GM19193 (cell line): ENCODE data around the gene ACSM2A.
"Not testable (repeated sequence)": the region's sequence is repeated elsewhere in the genome, so short reads cannot be mapped to it uniquely, and the experiment has no call there.

Experiments used
- POLR2A ChIP-seq: IDR thresholded peaks from 4 replicates; pipeline ENCODE4 v1.6.1; 2011; ENCODE audit not compliant: insufficient read depth, insufficient read length; ENCODE audit errors: extremely low read depth

Gene ACSM2A, protein sequence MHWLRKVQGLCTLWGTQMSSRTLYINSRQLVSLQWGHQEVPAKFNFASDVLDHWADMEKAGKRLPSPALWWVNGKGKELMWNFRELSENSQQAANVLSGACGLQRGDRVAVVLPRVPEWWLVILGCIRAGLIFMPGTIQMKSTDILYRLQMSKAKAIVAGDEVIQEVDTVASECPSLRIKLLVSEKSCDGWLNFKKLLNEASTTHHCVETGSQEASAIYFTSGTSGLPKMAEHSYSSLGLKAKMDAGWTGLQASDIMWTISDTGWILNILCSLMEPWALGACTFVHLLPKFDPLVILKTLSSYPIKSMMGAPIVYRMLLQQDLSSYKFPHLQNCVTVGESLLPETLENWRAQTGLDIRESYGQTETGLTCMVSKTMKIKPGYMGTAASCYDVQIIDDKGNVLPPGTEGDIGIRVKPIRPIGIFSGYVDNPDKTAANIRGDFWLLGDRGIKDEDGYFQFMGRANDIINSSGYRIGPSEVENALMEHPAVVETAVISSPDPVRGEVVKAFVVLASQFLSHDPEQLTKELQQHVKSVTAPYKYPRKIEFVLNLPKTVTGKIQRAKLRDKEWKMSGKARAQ

DNA sequence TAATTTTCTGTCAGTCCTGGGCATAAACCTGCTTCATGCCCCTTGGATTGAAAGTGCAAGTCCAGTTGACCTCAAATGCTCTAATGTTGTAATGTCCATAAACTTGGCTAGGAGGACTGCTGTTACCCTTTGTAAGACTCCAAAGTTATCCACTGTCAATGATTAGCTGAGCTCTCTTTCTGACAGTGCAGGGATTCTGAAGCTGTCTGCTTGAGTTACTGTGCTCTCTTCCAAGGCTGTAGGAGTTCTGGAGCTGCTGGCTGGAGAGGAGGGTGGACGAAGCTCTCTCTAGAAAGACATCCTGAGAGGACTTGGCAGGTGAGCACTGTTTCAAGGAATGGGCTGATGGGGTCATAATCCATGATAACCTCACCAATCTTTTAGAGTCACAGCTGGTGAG lies at the start of gene ACSM2A:
Gene ACSM2A (plus strand): TSS at position 158 of the 400 bp plus-strand sequence. CDS start 8,594 bp downstream, outside the sequence.
- not testable (repeated sequence) for TF ChIP-seq POLR2A

DNA sequence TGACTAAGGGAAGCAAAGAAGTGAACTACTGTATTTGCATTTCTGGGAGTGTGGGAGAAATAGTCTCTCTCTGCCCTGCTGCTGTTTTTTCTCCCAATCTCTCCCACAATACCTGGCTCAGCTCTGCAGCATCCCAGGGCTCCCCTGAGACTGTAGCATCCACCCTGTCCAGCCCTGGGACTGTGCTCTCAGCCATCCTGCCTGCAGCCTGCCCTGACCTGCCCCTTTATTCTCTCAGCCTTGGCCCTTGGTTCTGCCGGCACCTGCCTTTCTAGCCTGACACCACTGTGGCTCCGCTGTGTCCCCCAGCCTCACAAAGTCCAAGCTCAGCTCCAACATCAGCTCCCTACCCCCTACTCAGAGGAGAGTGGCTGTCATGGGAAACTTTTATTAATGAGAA lies 48.7 kb upstream of the ACSM2A start:
- TF ChIP-seq POLR2A, result no peak

DNA sequence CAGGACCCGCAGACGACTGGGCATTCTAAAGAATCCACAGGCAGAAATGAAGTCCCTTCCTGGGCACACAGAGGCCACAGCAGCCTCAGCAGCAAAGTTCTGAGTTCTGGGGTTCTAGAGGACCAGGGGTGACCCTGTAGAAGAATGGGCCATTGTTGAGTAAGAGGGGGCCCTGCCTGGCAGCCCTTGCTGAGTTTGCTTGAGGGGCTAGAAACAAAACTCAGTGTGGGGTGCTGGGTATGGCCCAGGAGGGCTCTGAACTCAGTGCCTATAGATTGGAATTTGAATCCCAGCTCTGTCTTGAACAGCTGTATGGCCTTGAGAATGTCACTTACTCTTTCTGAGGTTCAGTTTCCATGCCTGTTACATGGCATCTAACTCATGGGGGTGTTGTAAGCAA lies 46.7 kb upstream of the ACSM2A start, which contains the start of gene PDILT:
Gene PDILT (minus strand): TSS at position 101 of the 400 bp plus-strand sequence. CDS start 5,437 bp downstream, outside the sequence.
- no peak for TF ChIP-seq POLR2A

DNA sequence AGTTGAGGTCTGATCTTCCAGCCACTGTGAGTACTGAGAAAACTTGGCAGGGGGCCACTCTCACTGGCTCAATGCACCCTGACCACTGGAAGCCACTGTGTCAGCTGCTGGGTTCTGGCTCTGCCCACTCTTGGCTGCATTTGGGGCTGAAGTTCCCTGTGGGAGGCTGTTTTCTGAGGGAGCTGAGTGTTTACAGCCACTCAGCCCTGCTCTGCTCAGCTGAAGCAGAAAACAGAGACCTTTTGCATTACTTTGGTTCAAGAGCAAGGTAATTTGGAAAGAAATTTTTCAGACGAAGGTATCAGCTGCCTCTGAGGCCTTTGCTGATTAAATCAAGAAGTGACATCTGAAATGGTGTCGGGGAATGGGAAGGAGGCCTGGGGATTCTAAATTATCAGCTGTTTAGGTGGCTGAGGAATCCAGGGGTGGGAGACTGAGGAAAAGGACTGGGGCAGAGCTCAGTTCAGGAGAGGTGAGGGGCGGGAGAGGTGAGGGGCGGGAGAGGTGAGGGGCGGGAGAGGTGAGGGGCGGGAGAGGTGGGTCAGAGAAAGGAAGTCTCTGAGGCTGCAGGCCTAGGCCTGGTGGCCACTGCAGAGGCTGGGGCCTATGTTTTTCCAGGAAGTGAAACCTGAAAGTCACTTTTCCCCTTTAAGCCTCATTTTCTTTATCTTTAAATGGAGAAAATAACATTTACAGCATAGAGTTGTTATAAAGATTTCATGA lies 41.8 kb upstream of the ACSM2A start, which contains the start of gene ACSM5:
Gene ACSM5 (plus strand): TSS at position 137 of the 723 bp plus-strand sequence. CDS start 1,951 bp downstream, outside the sequence.
- TF ChIP-seq POLR2A, result no peak

DNA sequence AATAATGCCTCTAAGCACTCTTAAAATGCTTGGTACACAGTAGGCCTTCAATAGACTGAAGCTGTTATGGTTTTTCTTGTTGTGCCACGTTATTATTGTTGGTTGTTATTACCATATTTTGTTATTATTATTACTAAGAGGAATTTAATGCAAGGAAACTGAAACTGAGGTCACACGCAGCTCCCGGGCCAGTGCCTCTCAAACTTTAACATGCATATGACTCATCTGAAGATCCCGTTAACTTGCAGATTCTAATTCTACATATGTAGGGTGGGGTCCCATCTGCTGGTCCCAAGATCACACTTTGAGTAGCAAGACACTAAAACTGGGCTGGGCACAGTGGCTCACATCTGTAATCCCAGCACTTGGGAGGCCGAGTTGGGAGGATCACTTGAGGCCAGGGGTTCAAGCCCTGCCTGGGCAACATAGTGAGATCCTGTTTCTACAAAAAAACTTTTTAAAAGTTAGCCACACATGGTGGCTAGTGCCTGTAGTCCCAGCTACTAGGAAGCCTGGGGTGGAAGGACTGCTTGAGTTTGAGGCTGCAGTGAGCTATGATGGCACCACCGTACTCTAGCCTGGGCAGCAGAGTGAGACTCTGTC lies 41.1 kb upstream of the ACSM2A start:
- TF ChIP-seq POLR2A, result no peak

DNA sequence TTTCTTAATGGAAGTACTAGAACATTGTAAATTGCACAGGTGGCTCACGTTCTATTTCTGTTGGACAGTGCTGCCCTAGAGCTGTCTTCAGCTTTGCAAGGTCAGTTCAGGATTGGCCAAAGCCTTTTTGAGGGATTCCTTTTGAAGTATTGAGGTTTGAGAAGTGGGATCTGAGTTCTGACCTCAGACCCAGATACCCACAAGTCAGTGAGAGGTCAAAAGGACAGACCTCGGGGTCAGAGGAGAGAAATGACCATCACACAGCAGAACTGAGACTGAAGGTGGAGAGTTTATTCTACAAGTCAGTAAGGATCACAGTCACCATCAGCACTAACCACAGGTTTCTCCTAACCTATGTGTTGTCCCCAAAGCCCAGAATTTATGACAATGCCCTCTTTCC lies 40.3 kb upstream of the ACSM2A start:
- no peak for TF ChIP-seq POLR2A

DNA sequence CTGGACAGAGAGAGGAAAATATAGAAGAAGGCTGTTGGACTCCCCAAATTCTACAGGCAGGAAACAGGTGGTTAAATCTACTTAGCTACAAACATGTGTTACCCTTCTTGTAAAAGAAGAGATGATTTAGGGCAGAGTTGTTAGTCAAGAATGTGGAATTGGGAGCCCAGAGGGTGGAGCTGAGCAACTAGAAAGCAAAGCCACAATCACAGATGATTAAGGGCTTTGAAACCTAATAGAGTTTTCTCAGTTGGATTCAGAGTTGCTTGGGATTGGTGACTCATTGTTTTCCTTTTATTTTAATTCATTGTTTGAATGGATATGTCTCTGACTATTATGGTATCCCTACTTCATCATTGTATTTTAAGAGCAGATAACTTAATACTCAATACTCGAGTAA lies 35.8 kb upstream of the ACSM2A start:
- no peak for TF ChIP-seq POLR2A

DNA sequence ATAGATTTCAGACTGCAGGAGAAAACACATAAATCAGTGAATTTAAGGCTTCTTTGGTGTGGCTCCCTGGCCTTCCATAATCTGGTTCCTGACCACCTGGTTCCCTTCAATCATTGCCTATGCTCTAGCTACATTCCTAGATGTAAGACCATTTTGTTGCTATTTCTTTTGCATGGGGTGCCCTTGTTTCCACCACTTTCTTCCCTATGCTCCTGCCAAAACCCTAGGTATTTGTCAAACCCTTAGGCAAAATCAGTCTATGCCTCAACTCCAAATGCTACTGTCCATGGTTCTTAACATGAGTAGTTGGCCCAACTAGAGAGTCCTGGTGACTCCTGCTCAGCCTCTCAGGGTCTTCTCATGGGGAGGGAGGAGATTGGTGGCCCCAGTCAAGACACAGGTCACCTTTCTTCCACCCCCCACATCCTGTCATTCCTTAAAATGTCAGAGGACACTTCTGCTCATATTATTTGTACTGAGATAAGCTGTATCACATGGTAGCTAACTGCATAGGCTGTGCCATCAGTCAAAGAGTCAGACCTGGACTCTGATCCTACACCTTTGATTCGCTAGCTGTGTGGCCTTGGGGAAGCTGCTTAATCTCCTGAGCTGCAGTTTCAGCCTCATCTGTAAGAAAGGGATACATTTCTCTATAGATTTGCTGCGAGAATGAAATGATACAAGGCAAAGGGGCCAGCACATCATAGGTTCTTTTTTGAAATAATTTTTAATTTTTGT lies 27.0 kb upstream of the ACSM2A start:
- TF ChIP-seq POLR2A, result no peak

DNA sequence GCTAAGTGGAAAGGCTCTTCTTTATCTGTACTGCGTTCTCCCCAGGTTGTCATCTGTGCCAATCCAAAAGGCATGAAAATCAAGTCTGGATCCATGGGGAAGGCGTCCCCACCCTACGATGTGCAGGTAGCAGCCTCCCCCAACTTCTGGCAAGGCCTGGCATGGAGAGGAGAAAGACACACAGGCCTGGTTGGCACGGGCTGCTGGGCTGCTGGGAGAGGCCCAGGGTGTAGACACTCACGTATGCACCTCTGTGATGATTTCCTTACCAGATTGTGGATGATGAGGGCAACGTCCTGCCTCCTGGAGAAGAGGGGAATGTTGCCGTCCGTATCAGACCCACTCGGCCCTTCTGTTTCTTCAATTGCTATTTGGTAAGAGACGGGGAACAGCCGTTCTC lies 20.4 kb upstream of the ACSM2A start:
- TF ChIP-seq POLR2A, result no peak

DNA sequence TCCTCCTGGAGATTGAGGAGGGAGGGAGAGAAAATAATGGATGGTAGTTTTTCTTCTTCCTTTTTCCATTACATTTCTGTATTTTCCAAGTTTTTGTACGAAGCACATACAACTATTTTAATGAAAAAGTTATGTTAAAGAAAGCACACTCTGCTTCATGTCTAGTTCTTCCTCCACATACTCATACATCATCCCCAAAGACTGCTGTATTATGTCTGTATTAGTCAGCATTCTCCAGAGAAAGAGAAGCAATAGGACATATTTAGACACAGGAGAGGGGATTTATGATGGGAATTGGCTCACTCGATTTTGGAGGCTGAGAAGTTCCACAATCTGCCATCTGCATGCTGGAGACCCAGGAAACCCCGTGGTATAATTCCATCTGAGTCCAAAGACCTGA lies 10.1 kb upstream of the ACSM2A start:
- no peak for TF ChIP-seq POLR2A

DNA sequence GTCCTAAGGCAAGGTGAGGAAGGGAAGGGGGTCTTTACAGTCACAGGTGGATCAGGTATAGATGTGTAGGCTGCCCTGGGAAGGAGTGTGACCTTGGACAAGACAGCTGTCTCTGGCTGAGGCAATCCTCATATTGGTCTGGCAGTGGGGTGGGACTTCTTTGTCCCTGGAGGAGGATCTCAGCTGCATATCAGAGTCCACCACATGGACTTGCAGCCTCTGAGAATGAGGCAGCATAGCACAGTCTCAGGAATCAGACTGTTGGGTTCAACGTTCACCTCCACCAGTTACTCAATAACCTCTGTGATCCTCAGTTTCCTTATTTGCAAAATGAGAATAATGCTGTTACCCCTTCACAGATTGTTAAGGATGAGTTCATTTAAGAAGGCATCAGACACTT lies 33.4 kb downstream of the ACSM2A start:
- no peak for TF ChIP-seq POLR2A

DNA sequence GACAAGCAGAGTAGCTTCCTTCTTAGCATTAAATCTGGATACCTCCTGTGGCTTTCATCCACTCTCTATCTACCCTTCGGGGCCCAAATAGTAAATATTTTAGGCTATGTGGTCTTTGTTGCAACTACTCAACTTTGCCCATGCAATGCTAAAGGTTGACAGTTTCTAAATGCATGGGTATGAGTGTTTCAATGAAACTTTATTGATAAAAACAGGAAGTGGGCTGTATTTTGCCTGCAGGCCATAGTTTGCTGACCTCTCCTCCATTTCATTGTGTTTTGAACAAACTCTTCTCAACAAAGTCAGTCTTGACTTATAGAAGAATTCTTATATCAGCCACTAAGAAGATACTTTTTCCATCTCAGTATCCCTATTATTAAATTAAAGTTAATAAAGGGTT lies 34.1 kb downstream of the ACSM2A start:
- no peak for TF ChIP-seq POLR2A

DNA sequence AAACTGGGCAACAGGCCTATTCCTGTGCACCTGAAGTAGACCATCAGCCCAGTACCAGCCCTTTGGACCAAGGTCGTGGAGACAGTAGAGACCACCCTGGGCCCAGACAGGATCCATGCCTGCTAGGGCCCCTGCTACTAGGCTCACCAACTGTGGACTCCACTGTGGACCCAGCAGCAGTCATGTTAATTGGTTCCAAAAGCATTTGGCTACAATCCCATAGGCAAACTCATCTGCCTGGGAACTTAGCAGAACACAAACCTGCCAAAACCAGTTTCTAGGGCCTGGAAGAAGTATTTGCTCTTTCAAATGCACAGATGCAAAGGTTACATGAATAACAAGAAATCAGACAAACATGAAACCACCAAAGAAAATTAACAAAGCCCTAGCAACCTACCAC lies 53.1 kb downstream of the ACSM2A start:
- TF ChIP-seq POLR2A, result no peak

DNA sequence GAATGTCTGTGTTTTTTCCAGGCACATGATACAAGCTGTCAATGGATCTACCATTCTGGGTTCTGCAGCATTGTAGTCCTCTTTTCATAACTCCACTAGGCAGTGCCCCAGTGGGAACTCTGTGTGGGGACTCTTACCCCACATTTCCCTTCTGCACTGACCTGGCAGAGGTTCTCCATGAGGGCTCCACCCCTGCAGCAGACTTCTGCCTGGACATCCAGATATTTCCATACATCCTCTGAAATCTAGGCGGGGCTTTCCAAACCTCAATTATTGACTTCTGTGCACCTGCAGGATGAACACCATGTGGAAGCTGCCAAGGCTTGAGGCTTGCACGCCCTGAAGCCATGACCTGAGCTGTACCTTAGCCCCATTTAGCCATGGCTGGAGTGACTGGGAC lies 56.0 kb downstream of the ACSM2A start:
- no peak for TF ChIP-seq POLR2A

DNA sequence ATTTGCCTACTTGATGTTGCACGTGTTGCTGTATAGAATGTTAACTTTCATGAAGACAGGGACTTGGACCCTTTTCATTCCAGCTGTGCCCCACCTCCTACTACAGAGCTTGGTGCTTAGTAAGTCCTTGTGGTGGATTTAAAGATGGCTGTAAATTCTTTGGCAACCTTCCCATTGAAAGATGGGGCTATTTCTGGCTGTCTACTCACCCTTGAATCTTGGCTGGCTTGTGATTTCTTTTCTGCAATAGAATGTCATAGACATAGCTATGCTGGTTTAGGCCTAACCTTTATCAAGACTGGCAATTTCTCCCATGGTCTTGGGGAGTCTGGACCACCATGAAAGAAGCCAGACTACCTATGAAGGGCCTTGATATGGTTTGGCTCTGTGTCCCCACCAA lies 59.0 kb downstream of the ACSM2A start:
- TF ChIP-seq POLR2A, result no peak

DNA sequence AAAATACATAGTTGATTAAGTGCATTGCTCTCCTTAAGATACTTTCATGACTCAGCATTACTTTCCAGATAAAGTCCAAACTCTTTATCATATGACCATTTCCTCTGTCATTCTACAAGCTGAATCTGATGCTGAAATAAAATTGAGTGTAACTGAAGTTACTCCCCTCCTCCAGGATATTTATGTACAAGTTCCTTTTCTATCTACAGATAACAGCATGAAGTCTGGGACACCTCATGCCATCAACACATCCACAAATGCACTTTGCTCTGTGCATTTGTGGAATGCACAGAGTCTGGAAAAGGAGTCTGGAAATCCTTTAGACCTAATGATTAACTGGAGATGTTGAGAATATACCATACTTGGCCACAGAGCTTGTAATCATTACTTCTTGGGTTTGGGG lies 64.4 kb downstream of the ACSM2A start:
- no peak for TF ChIP-seq POLR2A
